Thyroid gland (tissue), 4 donors: Measurements from ENCODE around the gene TMEM263. TPM values are rescaled to one million over a fixed set of nuclear protein-coding genes. Genes with fewer than 3 reads are reported as not detected.
"Not testable (repeated sequence)": the region's sequence is repeated elsewhere in the genome, so short reads cannot be mapped to it uniquely, and the experiment has no call there.

Experiments
- DNase-seq, 2 donors: peaks; one replicate each; pipeline ENCODE4 v3.0.0-alpha.2; 2019
- H3K27ac ChIP-seq, 3 donors: fragments of 200-600 bp; sonication (generic); 1 replicate in 2 of 3; 2 replicates in 1 of 3; pipeline ENCODE4 v1.5.1; 2016 to 2019; ENCODE audit warnings: mild to moderate bottlenecking in 1 of 3, moderate library complexity in 1 of 3
- H3K27me3 ChIP-seq: fragments of 200-600 bp; sonication (generic); one replicate; pipeline ENCODE4 v1.5.1; 2019
- H3K36me3 ChIP-seq, 2 donors: fragments of 200-600 bp; sonication (generic); one replicate each; pipeline ENCODE4 v1.5.1; 2016 to 2019
- H3K4me1 ChIP-seq, 2 donors: fragments of 200-600 bp; sonication (generic); one replicate each; pipeline ENCODE4 v1.5.1; 2017 to 2019
- H3K4me3 ChIP-seq, 3 donors: fragments of 200-600 bp; sonication (generic); replicated peaks in 1 of 3; 1 replicate in 2 of 3; 2 replicates in 1 of 3; pipeline ENCODE4 v1.5.1; 2016; ENCODE audit warnings: mild to moderate bottlenecking in 1 of 3
- H3K9me3 ChIP-seq: fragments of 200-600 bp; sonication (generic); one replicate; pipeline ENCODE4 v1.5.1; 2017
- POLR2A ChIP-seq, 2 donors: fragments of 450-650 bp; IDR thresholded peaks; one replicate each; pipeline ENCODE4 v1.6.1; 2017; ENCODE audit warnings: antibody characterized with exemption in 2 of 2, mild to moderate bottlenecking in 2 of 2, moderate library complexity in 1 of 2
- WGBS, 2 donors: methylation state at CpG; one replicate each; pipeline ENCODE4 v1.1.5; 2017; 5-methylcytosine and 5-hydroxymethylcytosine counted together
- intact Hi-C: fragments of 100-400 bp; cut with DNase I; formaldehyde crosslinking; loops from one replicate; pipeline ENCODE4 v1.15.1; 2023
- total RNA-seq, 4 donors: library from RNA; depleted of rRNA; stranded (reverse); fragments of >200 nt; gene quantifications; one replicate each; pipeline ENCODE4 v1.2.3, GENCODE V29; 2016
- TF ChIP-seq, protein P1 (sequence below), 6 experiments: fragments of 200-600 bp in 3 of 6; fragments of 450-650 bp in 3 of 6; sonication (generic) in 3 of 6; IDR thresholded peaks; one replicate each; pipeline ENCODE4 v1.5.1; 2016 to 2019; ENCODE audit warnings: antibody characterized with exemption in 6 of 6, mild to moderate bottlenecking in 2 of 6, inconsistent platforms in 1 of 6, moderate library complexity in 1 of 6

Gene TMEM263
- total RNA-seq, 4 donors from 2014 or later = 74.3 to 91.0 (median 81.9) TPM

DNA sequence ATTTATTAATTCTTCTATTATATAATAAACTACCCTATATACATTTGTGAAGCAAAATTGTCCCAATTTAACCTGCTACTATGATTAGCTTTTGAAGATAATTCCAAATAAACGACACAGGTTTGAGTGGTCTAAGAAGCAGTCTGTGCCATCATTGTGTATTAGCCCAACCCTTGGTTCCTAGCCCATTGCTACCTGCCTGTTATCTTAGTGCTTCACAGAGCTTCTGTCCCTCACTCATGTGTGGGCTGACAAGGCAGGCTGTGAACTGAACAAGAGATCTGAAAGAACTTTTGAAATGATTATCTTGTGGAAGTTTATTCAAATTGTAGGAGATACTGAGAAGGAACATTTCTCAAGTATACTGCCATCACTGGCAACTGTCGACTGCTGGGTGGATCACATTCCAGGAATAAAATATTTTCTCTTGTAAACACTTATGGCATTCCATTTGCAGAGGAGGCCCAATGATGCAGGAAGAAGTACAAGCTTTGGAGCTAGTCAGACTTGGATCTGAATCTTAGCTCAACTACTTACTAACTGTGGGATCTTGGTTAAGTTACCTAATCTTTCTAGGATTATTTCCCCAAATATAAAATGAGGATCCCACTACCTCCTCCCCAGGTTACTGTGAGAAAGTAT is 39.0 kb downstream of the TMEM263 start:
- no peaks in the 10 kb centered on the region for H3K27me3 ChIP-seq
- TF ChIP-seq POLR2A (IDR thresholded peaks at IDR 0.05) = peak in 1 of 2 donors; percentile 41
- TF ChIP-seq, protein P1, sequence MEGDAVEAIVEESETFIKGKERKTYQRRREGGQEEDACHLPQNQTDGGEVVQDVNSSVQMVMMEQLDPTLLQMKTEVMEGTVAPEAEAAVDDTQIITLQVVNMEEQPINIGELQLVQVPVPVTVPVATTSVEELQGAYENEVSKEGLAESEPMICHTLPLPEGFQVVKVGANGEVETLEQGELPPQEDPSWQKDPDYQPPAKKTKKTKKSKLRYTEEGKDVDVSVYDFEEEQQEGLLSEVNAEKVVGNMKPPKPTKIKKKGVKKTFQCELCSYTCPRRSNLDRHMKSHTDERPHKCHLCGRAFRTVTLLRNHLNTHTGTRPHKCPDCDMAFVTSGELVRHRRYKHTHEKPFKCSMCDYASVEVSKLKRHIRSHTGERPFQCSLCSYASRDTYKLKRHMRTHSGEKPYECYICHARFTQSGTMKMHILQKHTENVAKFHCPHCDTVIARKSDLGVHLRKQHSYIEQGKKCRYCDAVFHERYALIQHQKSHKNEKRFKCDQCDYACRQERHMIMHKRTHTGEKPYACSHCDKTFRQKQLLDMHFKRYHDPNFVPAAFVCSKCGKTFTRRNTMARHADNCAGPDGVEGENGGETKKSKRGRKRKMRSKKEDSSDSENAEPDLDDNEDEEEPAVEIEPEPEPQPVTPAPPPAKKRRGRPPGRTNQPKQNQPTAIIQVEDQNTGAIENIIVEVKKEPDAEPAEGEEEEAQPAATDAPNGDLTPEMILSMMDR (IDR thresholded peaks at IDR 0.05) = no peak
- H3K36me3 ChIP-seq = peaks cover 0 to 13% of the 10 kb centered on the region in 2 donors
- intact Hi-C loops = no loop called here
- WGBS, 2 donors = 26 to 30% methylated on average over 2 of the region's 2 CpGs
- H3K4me1 ChIP-seq = peaks cover 14 to 25% of the 10 kb centered on the region in 2 donors
- H3K27ac ChIP-seq = peak overlapping the region; percentile 58 to 90 (median 88)
- peak; percentile 24 to 49 for DNase-seq
- H3K4me3 ChIP-seq = no peak overlapping the region
- no peaks in the 10 kb centered on the region for H3K9me3 ChIP-seq

DNA sequence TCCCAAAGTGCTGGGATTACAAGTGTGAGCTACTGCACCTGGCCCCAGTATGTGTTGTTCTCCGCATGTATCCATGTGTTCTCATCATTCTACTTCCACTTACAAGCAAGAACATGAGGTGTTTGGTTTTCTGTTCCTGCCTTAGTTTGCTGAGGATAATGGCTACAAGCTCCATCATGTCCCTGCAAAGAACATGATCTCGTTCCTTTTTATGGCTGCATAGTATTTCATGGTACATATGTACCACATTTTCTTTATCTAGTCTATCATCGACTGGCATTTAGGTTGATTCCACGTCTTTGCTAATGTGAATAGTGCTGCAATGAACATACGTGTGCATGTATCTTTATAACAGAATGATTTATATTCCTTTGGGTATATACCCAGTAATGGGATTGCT is 40.4 kb downstream of the TMEM263 start:
- Histone ChIP-seq H3K4me1 (peaks cover 14 to 25% of the 10 kb centered on the region in 2 donors), H3K27ac (peak overlapping the region in 2 of 3 donors; percentile 58 to 90), H3K36me3 (peaks cover 4 to 20% of the 10 kb centered on the region in 2 donors)
- H3K4me3 ChIP-seq, H3K27me3 ChIP-seq, H3K9me3 ChIP-seq, intact Hi-C loops, DNase-seq: not testable (repeated sequence)
- 98% methylated on average over 5 of the region's 5 CpGs for WGBS, 2 donors

DNA sequence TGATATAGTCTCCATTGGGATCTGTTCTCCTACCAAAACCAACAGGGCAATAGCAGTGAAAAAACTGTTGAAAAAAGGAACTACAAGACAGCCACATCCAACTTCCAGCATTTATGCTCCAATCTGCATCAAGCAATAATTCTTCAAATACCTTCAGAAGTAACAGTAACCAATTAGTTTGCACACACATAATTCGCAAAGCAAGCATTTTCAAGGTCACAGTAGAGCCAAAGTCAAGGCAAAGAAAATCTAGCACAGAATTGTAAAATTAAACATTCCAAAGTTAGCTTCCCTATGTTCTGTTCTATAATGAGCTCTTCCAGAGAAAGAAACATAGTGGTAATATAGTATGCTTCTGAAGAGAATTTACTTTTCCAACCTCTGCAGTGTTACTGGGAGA is 42.2 kb downstream of the TMEM263 start:
- H3K4me1 ChIP-seq = peaks cover 14 to 25% of the 10 kb centered on the region in 2 donors
- no peak overlapping the region for H3K27ac ChIP-seq
- intact Hi-C loops = no loop called here
- H3K4me3 ChIP-seq = no peak overlapping the region
- TF ChIP-seq, protein P1 (IDR thresholded peaks at IDR 0.05) = no peak
- TF ChIP-seq POLR2A (IDR thresholded peaks at IDR 0.05) = no peak
- H3K27me3 ChIP-seq = no peaks in the 10 kb centered on the region
- no peaks in the 10 kb centered on the region for H3K9me3 ChIP-seq
- no peak for DNase-seq
- peaks cover 4 to 20% of the 10 kb centered on the region in 2 donors for H3K36me3 ChIP-seq
- WGBS, 2 donors = 93 to 100% methylated on average over 1 of the region's 1 CpG

DNA sequence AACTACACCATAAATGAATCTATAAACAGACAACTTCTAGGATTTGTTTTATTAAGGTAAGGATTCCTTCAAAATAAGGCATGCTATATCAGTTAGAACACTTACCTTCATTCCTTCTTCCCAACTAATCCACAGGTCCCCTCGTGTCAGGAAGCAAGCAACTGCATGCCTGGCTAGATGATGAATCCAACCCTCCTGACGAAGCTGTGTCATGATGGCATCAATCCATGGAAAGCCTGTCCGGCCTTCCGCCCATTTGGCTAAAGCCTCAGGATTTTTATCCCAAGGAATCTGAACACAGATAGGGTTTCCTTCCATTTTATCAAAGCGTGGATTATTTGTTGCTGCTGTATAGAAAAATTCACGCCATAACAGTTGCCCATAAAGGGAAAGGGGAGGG is 43.7 kb downstream of the TMEM263 start:
- DNase-seq = no peak
- Histone ChIP-seq H3K27me3 (no peaks in the 10 kb centered on the region), H3K36me3 (peaks cover 4 to 20% of the 10 kb centered on the region in 2 donors), H3K9me3 (no peaks in the 10 kb centered on the region), H3K27ac (no peak overlapping the region), H3K4me1 (peaks cover 12 to 14% of the 10 kb centered on the region in 2 donors), H3K4me3 (no peak overlapping the region)
- TF ChIP-seq, protein P1 (IDR thresholded peaks at IDR 0.05) = no peak
- no peak for TF ChIP-seq POLR2A (IDR thresholded peaks at IDR 0.05)
- intact Hi-C loops = no loop called here
- WGBS, 2 donors = 86 to 93% methylated on average over 6 of the region's 6 CpGs

DNA sequence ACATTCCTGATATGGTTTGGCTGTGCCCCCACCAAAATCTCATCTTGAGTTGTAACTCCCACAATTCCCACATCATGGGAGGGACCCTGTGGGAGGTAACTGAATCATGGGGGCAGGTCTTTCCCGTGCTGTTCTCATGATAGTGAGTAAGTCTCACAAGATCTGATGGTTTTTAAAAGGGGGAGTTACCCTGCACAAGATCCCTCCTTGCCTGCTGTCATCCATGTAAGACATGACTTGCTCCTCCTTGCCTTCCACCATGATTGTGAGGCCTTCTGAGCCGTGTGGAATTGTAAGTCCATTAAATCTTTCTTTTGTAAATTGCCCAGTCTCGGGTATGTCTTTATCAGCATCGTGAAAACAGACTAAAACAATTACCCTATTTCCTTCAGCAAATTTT is 47.0 kb downstream of the TMEM263 start:
- H3K4me1 ChIP-seq, H3K4me3 ChIP-seq, H3K9me3 ChIP-seq, H3K27me3 ChIP-seq, intact Hi-C loops, H3K27ac ChIP-seq, DNase-seq: not testable (repeated sequence)
- 72 to 82% methylated on average over 4 of the region's 4 CpGs for WGBS, 2 donors
- H3K36me3 ChIP-seq = peaks cover 4 to 11% of the 10 kb centered on the region in 2 donors

DNA sequence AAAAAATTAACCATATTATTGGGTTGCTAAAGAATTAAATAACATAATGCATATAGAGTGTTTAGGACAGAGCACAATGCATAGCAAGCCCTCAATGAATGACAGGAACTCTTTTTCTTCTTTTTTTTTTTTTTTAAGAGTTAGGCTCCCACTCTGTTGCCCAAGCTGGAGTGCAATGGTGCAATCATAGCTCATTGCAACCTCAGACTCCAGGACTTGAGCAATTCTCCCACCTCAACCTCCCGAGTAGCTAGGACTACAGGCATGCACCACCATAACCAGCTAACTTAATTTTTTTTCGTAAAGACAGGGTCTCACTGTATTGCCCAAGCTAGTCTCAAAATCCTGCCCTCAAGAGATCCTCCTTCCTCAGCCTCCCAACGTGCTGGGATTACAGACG is 51.7 kb downstream of the TMEM263 start:
- no peaks in the 10 kb centered on the region for H3K27me3 ChIP-seq
- H3K36me3 ChIP-seq = no peaks in the 10 kb centered on the region
- intact Hi-C loops = no loop called here
- no peak overlapping the region for H3K4me3 ChIP-seq
- no peak for DNase-seq
- 97% methylated on average over 4 of the region's 4 CpGs for WGBS, 2 donors
- TF ChIP-seq POLR2A (IDR thresholded peaks at IDR 0.05) = no peak
- TF ChIP-seq, protein P1 (IDR thresholded peaks at IDR 0.05) = no peak
- H3K9me3 ChIP-seq = no peaks in the 10 kb centered on the region
- H3K4me1 ChIP-seq = no peaks in the 10 kb centered on the region
- H3K27ac ChIP-seq = no peak overlapping the region
